Activated gamma-delta T cell treated with Interleukin-2 at 50 U/mL for 16 hours (primary cell): ENCODE measurements around the gene GNPDA1.

Source experiments
- DNase-seq: peaks from one replicate; pipeline ENCODE4 v3.0.0-alpha.2; 2020

The GNPDA1 gene

GRCh38 chr5:141951332-141951781 is 61.5 kb downstream of the GNPDA1 start:
- DNase-seq: peak; percentile 23
